ENCODE measurements around the gene LAMTOR4. TPM values are rescaled to one million over a fixed set of nuclear protein-coding genes. Genes with fewer than 3 reads are reported as not detected.

The LAMTOR4 gene
- total and polyA plus RNA-seq, 2 donors (not counting 1 experiment from before 2014, with no cell fraction given) = 214 to 448 TPM

DNA sequence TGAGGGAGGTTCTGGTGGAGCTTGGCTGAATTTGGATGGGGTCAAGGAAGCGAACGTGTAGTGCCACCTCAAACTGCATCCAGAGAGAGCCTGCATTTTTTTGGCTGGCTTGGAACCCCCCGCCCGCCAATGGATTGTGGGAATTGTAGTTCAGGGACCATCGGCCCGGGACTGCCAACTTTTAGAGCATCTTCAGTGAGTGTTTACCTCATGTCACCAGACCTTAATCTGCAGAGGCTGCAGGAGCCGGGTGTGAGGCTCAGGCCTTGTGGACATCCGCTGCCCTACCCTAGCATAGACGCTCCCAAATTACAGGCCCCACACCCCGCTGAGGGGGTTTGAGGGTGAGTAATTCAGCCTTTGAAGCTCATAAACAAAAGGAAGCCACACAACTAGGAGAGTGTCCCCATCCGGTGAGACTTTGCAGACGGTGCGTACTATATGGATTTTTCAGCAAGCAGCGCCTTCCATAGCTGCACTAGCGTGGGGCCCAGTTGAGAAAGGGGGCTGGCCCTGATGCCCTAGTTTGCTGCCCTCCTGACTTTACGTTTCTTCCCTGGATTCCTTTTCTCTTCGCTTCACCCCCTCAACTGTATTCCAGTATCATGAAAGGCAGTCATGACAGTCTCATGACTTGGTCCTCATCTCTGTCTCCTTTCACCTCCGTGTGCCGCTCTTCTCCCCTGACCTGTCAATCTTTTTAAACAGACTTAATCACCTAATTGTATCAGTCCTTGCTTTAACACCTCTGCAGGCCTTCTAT lies 28.6 kb upstream of the LAMTOR4 start:
- no peak for TF ChIP-seq EZH2 (IDR thresholded peaks at IDR 0.05; ENCODE audit: borderline replicate concordance, insufficient read depth, low read depth, low read length, poor library complexity, severe bottlenecking)
- H3K9me3 Mint-ChIP-seq (ENCODE audit: insufficient read depth) = no peaks in the 10 kb centered on the region
- Histone ChIP-seq H4K20me1 (ENCODE audit: control insufficient read depth, insufficient read depth, low read length, poor library complexity, severe bottlenecking) (no peaks in the 10 kb centered on the region), H3K9ac (ENCODE audit: low read length) (peak overlapping the region; percentile 93), H3K4me1 (ENCODE audit: control insufficient read depth in 2 of 2, insufficient read depth in 2 of 2, low read length in 2 of 2) (peaks cover 17 to 28% of the 10 kb centered on the region in 2 donors), H3K27me3 (replicated peaks in 1 of 4; ENCODE audit: control extremely low read depth in 1 of 4, control insufficient read depth in 3 of 4, insufficient read depth in 4 of 4, low read length in 3 of 4) (no peaks in the 10 kb centered on the region), H3K79me2 (ENCODE audit: control insufficient read depth, insufficient read depth, low read length) (peaks cover 27% of the 10 kb centered on the region), H3K4me3 (ENCODE audit: control extremely low read depth in 1 of 5, extremely low read depth in 1 of 5, insufficient read depth in 1 of 5, low read depth in 2 of 5, low read length in 4 of 5) (peak overlapping the region; percentile 67 to 94 (median 92)), H3K27ac (ENCODE audit: low read length in 2 of 2) (peak overlapping the region; percentile 93 to 97), H2AFZ (ENCODE audit: insufficient read depth, low read depth, low read length, poor library complexity, severe bottlenecking) (peak overlapping the region; percentile 96), H3K9me3 (ENCODE audit: control extremely low read depth in 1 of 3, control insufficient read depth in 2 of 3, insufficient read depth in 1 of 3, low read length in 2 of 3) (no peaks in the 10 kb centered on the region), H3K36me3 (replicated peaks in 1 of 2; ENCODE audit: control extremely low read depth in 1 of 2, control insufficient read depth in 1 of 2, extremely low read depth in 1 of 2, insufficient read depth in 2 of 2, low read length in 1 of 2) (no peaks in the 10 kb centered on the region), H3K4me2 (replicated peaks; ENCODE audit: low read depth, low read length, poor library complexity, severe bottlenecking) (peak overlapping the region; percentile 97)
- peak overlapping the region; percentile 95 for H3K27ac Mint-ChIP-seq
- intact Hi-C loops (cut with micrococcal nuclease) = loop anchor here (1.0 kb wide), 3 partner anchors 7 to 38 kb away; partner anchors contain the start of genes AP4M1 and MCM7
- DNase-seq (no peak), ATAC-seq (ENCODE audit: low read depth) (peak; percentile 29)
- H3K4me3 Mint-ChIP-seq = peak overlapping the region; percentile 98
- POLR2A ChIA-PET = interaction anchor here (0.7 to 2.9 kb wide), 4 partner anchors 9 to 38 kb away, joined by 3 to 14 read pairs (median 3); partner anchors contain the start of genes AP4M1 and MCM7
- 39% methylated on average over 13 of the region's 19 CpGs for WGBS (ENCODE audit: insufficient coverage)
- CTCF ChIA-PET = interaction anchor here (1.0 to 2.2 kb wide), 3 partner anchors 11 to 18 kb away, joined by 3 to 8 read pairs (median 6); partner anchors contain the start of genes AP4M1 and MCM7
- H3K27me3 Mint-ChIP-seq = no peaks in the 10 kb centered on the region
- H3K4me1 Mint-ChIP-seq = peaks cover 38% of the 10 kb centered on the region

DNA sequence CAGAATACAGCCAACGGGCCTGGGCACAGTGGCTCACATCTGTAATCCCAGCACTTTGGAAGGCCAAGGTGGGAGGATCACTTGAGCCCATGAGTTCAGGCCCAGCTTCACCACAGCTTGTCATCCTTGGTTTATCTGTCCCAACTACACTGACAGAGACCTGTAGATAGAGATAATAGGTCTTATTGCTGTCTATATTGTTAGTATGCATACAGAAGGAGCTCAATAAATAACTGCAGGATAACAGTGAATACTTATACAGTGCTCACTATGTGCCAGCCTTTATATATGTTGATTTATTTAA lies 28.0 kb upstream of the LAMTOR4 start:
- H3K36me3 ChIP-seq (replicated peaks in 1 of 2; ENCODE audit: control extremely low read depth in 1 of 2, control insufficient read depth in 1 of 2, extremely low read depth in 1 of 2, insufficient read depth in 2 of 2, low read length in 1 of 2) = no peaks in the 10 kb centered on the region
- peaks cover 42% of the 10 kb centered on the region for H3K4me1 Mint-ChIP-seq
- ChIA-PET POLR2A (interaction anchor here (0.6 to 2.9 kb wide), 4 partner anchors 9 to 114 kb away, joined by 3 to 14 read pairs (median 3); partner anchors contain the start of genes AP4M1 and MCM7), CTCF (interaction anchor here (0.6 to 2.2 kb wide), 4 partner anchors 10 to 110 kb away, joined by 3 to 8 read pairs (median 3); no protein-coding TSS in a partner anchor)
- peak overlapping the region; percentile 95 for H3K27ac Mint-ChIP-seq
- WGBS (ENCODE audit: insufficient coverage) = 63% methylated on average over 1 of the region's 1 CpG
- ATAC-seq (ENCODE audit: low read depth) = no peak
- peak overlapping the region; percentile 93 for H3K9ac ChIP-seq (ENCODE audit: low read length)
- peaks cover 22 to 34% of the 10 kb centered on the region in 2 donors for H3K4me1 ChIP-seq (ENCODE audit: control insufficient read depth in 2 of 2, insufficient read depth in 2 of 2, low read length in 2 of 2)
- DNase-seq = no peak
- H3K79me2 ChIP-seq (ENCODE audit: control insufficient read depth, insufficient read depth, low read length) = peaks cover 32% of the 10 kb centered on the region
- H3K4me3 ChIP-seq (ENCODE audit: control extremely low read depth in 1 of 5, extremely low read depth in 1 of 5, insufficient read depth in 1 of 5, low read depth in 2 of 5, low read length in 4 of 5) = no peak overlapping the region
- H2AFZ ChIP-seq (ENCODE audit: insufficient read depth, low read depth, low read length, poor library complexity, severe bottlenecking) = no peak overlapping the region
- intact Hi-C loops (cut with micrococcal nuclease) = no loop called here
- TF ChIP-seq EZH2 (IDR thresholded peaks at IDR 0.05; ENCODE audit: borderline replicate concordance, insufficient read depth, low read depth, low read length, poor library complexity, severe bottlenecking) = no peak
- TF ChIP-seq, protein P1, sequence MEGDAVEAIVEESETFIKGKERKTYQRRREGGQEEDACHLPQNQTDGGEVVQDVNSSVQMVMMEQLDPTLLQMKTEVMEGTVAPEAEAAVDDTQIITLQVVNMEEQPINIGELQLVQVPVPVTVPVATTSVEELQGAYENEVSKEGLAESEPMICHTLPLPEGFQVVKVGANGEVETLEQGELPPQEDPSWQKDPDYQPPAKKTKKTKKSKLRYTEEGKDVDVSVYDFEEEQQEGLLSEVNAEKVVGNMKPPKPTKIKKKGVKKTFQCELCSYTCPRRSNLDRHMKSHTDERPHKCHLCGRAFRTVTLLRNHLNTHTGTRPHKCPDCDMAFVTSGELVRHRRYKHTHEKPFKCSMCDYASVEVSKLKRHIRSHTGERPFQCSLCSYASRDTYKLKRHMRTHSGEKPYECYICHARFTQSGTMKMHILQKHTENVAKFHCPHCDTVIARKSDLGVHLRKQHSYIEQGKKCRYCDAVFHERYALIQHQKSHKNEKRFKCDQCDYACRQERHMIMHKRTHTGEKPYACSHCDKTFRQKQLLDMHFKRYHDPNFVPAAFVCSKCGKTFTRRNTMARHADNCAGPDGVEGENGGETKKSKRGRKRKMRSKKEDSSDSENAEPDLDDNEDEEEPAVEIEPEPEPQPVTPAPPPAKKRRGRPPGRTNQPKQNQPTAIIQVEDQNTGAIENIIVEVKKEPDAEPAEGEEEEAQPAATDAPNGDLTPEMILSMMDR (IDR thresholded peaks at IDR 0.05) = no peak
- H3K4me3 Mint-ChIP-seq = peak overlapping the region; percentile 98
- H3K4me2 ChIP-seq (replicated peaks; ENCODE audit: low read depth, low read length, poor library complexity, severe bottlenecking) = peak overlapping the region; percentile 97
- H3K9me3 Mint-ChIP-seq (ENCODE audit: insufficient read depth) = no peaks in the 10 kb centered on the region
- no peaks in the 10 kb centered on the region for H4K20me1 ChIP-seq (ENCODE audit: control insufficient read depth, insufficient read depth, low read length, poor library complexity, severe bottlenecking)
- no peaks in the 10 kb centered on the region for H3K27me3 Mint-ChIP-seq
- H3K27me3 ChIP-seq (replicated peaks in 1 of 4; ENCODE audit: control extremely low read depth in 1 of 4, control insufficient read depth in 3 of 4, insufficient read depth in 4 of 4, low read length in 3 of 4) = no peaks in the 10 kb centered on the region
- no peak overlapping the region for H3K27ac ChIP-seq (ENCODE audit: low read length in 2 of 2)
- H3K9me3 ChIP-seq (ENCODE audit: control extremely low read depth in 1 of 3, control insufficient read depth in 2 of 3, insufficient read depth in 1 of 3, low read length in 2 of 3) = no peaks in the 10 kb centered on the region
